Gastroesophageal sphincter (tissue), 4 donors: ENCODE measurements around the gene HRH1. TPM values are rescaled to one million over a fixed set of nuclear protein-coding genes. Genes with fewer than 3 reads are reported as not detected.
"Not testable (repeated sequence)": the region's sequence is repeated elsewhere in the genome, so short reads cannot be mapped to it uniquely, and the experiment has no call there.

ENCODE experiments used
- ATAC-seq: fragments of 150-250 bp; one replicate; pipeline ENCODE4 v1.9.1; 2016; ENCODE audit warnings: mild to moderate bottlenecking, moderate library complexity
- H3K27ac ChIP-seq, 4 donors: fragments of 200-600 bp; sonication (generic) in 3 of 4; 1 replicate in 3 of 4; 2 replicates in 1 of 4; pipeline ENCODE4 v1.5.1; 2016 to 2019
- H3K27me3 ChIP-seq: fragments of 200-600 bp; sonication (generic); one replicate; pipeline ENCODE4 v1.5.1; 2019
- H3K36me3 ChIP-seq, 2 donors: fragments of 200-600 bp; sonication (generic); one replicate each; pipeline ENCODE4 v1.5.1; 2019; ENCODE audit warnings: control low read depth in 1 of 2
- H3K4me1 ChIP-seq, 3 donors: fragments of 200-600 bp; sonication (generic); 1 replicate in 2 of 3; 2 replicates in 1 of 3; pipeline ENCODE4 v1.5.1; 2016 to 2019; ENCODE audit warnings: control low read depth in 2 of 3
- H3K4me3 ChIP-seq, 2 donors: fragments of 200-600 bp; sonication (generic); one replicate each; pipeline ENCODE4 v1.5.1; 2019; ENCODE audit warnings: mild to moderate bottlenecking in 1 of 2, moderate library complexity in 1 of 2
- H3K9me3 ChIP-seq, 3 donors: fragments of 200-600 bp; sonication (generic); one replicate each; pipeline ENCODE4 v1.5.1; 2017 to 2019; ENCODE audit warnings: control low read depth in 2 of 3
- CTCF ChIP-seq, 4 experiments: fragments of 200-600 bp in 2 of 4; fragments of 450-650 bp in 2 of 4; sonication (generic) in 1 of 4; IDR thresholded peaks; one replicate each; pipeline ENCODE4 v1.5.1; 2017 to 2019; ENCODE audit warnings: antibody characterized with exemption in 4 of 4, mild to moderate bottlenecking in 2 of 4, moderate library complexity in 2 of 4
- EP300 ChIP-seq: sonication (generic); formaldehyde crosslinking; IDR thresholded peaks from one replicate; pipeline ENCODE4 v1.6.1; 2017; ENCODE audit warnings: antibody characterized with exemption, mild to moderate bottlenecking
- POLR2A ChIP-seq, 2 donors: fragments of 450-650 bp; IDR thresholded peaks; one replicate each; pipeline ENCODE4 v1.6.1; 2017; ENCODE audit warnings: antibody characterized with exemption in 2 of 2, mild to moderate bottlenecking in 2 of 2, moderate library complexity in 1 of 2
- POLR2AphosphoS5 ChIP-seq: sonication (generic); formaldehyde crosslinking; IDR thresholded peaks from one replicate; pipeline ENCODE4 v1.6.1; 2017; ENCODE audit warnings: antibody characterized with exemption
- WGBS, 2 donors: methylation state at CpG; one replicate each; pipeline ENCODE4 v1.1.5; 2018; ENCODE audit warnings: low coverage in 1 of 2; 5-methylcytosine and 5-hydroxymethylcytosine counted together
- total RNA-seq, 4 donors: library from RNA; depleted of rRNA; stranded (reverse); fragments of >200 nt; gene quantifications; one replicate each; pipeline ENCODE4 v1.1.0, GENCODE V29; 2016

The HRH1 gene
- total RNA-seq, 4 donors from 2014 or later: 1.6 to 14.4 (median 7.8) TPM

GRCh38 chr3:11170052-11170770, 15.9 kb downstream of the HRH1 start:
- TF ChIP-seq POLR2AphosphoS5: no peak
- TF ChIP-seq POLR2A (IDR thresholded peaks at IDR 0.05): no peak
- TF ChIP-seq EP300: no peak
- TF ChIP-seq CTCF (IDR thresholded peaks at IDR 0.05): no peak
- no peak overlapping the region for H3K4me3 ChIP-seq
- peaks cover 0 to 13% (median 6%) of the 10 kb centered on the region in 3 donors for H3K4me1 ChIP-seq
- H3K36me3 ChIP-seq: no peaks in the 10 kb centered on the region
- no peak for ATAC-seq
- H3K9me3 ChIP-seq: no peaks in the 10 kb centered on the region
- 74 to 86% methylated on average over 4 to 17 of the region's 21 CpGs for WGBS, 2 donors
- H3K27me3 ChIP-seq: no peaks in the 10 kb centered on the region
- H3K27ac ChIP-seq: no peak overlapping the region

GRCh38 chr3:11172096-11172690, 17.9 kb downstream of the HRH1 start:
- WGBS, 2 donors: 12 to 37% methylated on average over 4 of the region's 4 CpGs
- Histone ChIP-seq H3K4me1 (peaks cover 0 to 13% (median 6%) of the 10 kb centered on the region in 3 donors), H3K9me3 (no peaks in the 10 kb centered on the region), H3K4me3 (no peak overlapping the region), H3K27ac (peak overlapping the region in 1 of 4 donors; percentile 45), H3K36me3 (no peaks in the 10 kb centered on the region), H3K27me3 (no peaks in the 10 kb centered on the region)
- no peak for ATAC-seq
- no peak for TF ChIP-seq EP300
- TF ChIP-seq POLR2AphosphoS5: no peak
- TF ChIP-seq CTCF (IDR thresholded peaks at IDR 0.05): no peak
- TF ChIP-seq POLR2A (IDR thresholded peaks at IDR 0.05): no peak

- WGBS, 2 donors: 96 to 100% methylated on average over 2 of the region's 4 CpGs
- no peak overlapping the region for H3K27ac ChIP-seq
- no peak for TF ChIP-seq EP300
- TF ChIP-seq CTCF (IDR thresholded peaks at IDR 0.05): no peak
- no peaks in the 10 kb centered on the region for H3K27me3 ChIP-seq
- ATAC-seq: no peak
- no peak overlapping the region for H3K4me3 ChIP-seq
- no peaks in the 10 kb centered on the region for H3K9me3 ChIP-seq
- H3K36me3 ChIP-seq: no peaks in the 10 kb centered on the region
- H3K4me1 ChIP-seq: peaks cover 0 to 13% (median 6%) of the 10 kb centered on the region in 3 donors
These were observed 19.7 kb downstream of the HRH1 start for GRCh38 chr3:11173828-11174465.

DNA sequence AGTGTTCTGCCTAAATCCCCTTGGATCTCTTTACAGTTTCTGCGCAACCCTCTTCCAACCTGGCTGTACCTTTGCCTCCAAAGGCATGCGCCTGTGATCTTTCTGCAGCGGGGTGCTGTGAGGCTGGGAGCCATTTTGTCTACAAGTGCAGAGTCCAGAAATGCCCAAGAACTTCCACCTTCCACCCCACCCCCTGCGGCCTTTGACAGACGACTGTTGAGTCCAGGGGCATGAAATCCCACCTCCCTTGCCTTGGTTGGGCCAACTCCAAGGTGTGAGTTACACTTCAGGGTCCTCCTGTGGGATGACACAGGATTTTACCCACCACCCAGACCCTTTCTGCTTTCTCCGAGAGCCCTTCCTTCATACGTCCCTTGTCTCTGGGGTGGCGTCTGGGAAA, 24.1 kb downstream of the HRH1 start:
- Histone ChIP-seq H3K4me3 (no peak overlapping the region), H3K27ac (no peak overlapping the region), H3K9me3 (no peaks in the 10 kb centered on the region), H3K4me1 (no peaks in the 10 kb centered on the region), H3K27me3 (no peaks in the 10 kb centered on the region), H3K36me3 (no peaks in the 10 kb centered on the region)
- no peak for ATAC-seq
- TF ChIP-seq POLR2A (IDR thresholded peaks at IDR 0.05) (no peak), CTCF (IDR thresholded peaks at IDR 0.05) (no peak), EP300 (no peak), POLR2AphosphoS5 (no peak)
- 83 to 100% methylated on average over 3 to 5 of the region's 8 CpGs for WGBS, 2 donors

DNA sequence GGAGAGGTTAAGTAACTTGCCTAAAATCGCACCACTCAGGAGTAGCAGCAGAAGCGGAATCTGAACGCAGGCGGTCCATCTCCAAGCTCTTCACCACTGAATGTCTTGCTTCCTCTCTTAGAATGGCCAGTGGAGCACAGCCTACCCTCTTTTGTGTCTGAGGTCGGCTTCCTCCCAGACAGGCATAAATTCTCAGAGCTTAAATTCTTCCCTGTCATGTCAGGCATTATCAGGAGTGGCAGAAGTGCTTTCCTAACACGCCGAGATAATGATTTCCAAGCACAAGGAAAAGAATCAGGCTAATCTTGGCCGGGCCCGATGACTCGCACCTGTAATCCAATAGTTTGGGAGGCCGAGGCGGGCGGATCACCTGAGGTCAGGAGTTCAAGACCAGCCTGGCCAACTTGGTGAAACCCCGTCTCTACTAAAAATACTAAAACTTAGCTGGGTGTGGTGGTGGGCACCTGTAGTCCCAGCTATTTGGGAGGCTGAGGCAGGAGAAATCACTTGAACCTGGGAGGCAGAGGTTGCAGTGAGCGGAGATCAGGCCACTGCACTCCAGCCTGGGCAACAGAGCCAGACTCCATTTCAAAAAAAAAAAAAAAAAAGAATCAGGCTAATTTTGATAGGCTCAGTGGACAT, 30.2 kb downstream of the HRH1 start:
- not testable (repeated sequence) for H3K9me3 ChIP-seq, ATAC-seq, H3K36me3 ChIP-seq, H3K27me3 ChIP-seq, H3K4me3 ChIP-seq
- H3K27ac ChIP-seq: peak overlapping the region in 1 of 4 donors; percentile 4
- 69 to 84% methylated on average over 4 to 12 of the region's 15 CpGs for WGBS, 2 donors
- peaks cover 0 to 32% (median 21%) of the 10 kb centered on the region in 3 donors for H3K4me1 ChIP-seq
